H9 (cell line): Measurements from ENCODE around the gene COL8A1. TPM values are rescaled to one million over a fixed set of nuclear protein-coding genes. Genes with fewer than 3 reads are reported as not detected.

Experiments
- DNase-seq: peaks from one replicate; pipeline ENCODE4 v3.0.0-alpha.2; 2017
- H2AFZ ChIP-seq: one replicate; pipeline ENCODE4 v1.6.1; 2013; ENCODE audit warnings: mild to moderate bottlenecking, low read length, control low read depth, moderate library complexity
- H2AK5ac ChIP-seq: 2 replicates; pipeline ENCODE4 v1.6.1; 2013; ENCODE audit warnings: low read length, control low read depth, mixed read lengths; ENCODE audit not compliant: insufficient read length
- H2BK120ac ChIP-seq: one replicate; pipeline ENCODE4 v1.6.1; 2013; ENCODE audit warnings: low read depth, mild to moderate bottlenecking, low read length, control low read depth, inconsistent platforms; ENCODE audit not compliant: poor library complexity, severe bottlenecking
- H2BK12ac ChIP-seq: 2 replicates; pipeline ENCODE4 v1.6.1; 2013; ENCODE audit warnings: low read length, control low read depth, mixed read lengths, low read depth; ENCODE audit not compliant: insufficient read length
- H2BK15ac ChIP-seq: 2 replicates; pipeline ENCODE4 v1.6.1; 2013; ENCODE audit warnings: low read depth, low read length, control low read depth
- H2BK20ac ChIP-seq: one replicate; pipeline ENCODE4 v1.6.1; 2013; ENCODE audit warnings: low read depth, mild to moderate bottlenecking, low read length, control low read depth, inconsistent platforms; ENCODE audit not compliant: poor library complexity, severe bottlenecking
- H2BK5ac ChIP-seq: 2 replicates; pipeline ENCODE4 v1.6.1; 2013; ENCODE audit warnings: low read length, control low read depth, mixed read lengths; ENCODE audit not compliant: insufficient read length
- H3K14ac ChIP-seq: 2 replicates; pipeline ENCODE4 v1.6.1; 2013; ENCODE audit warnings: low read length, control low read depth; ENCODE audit not compliant: insufficient read depth
- H3K18ac ChIP-seq: 2 replicates; pipeline ENCODE4 v1.6.1; 2013; ENCODE audit warnings: low read depth, mild to moderate bottlenecking, mixed read lengths, low read length, control low read depth; ENCODE audit not compliant: insufficient read length
- H3K23ac ChIP-seq: 2 replicates; pipeline ENCODE4 v1.6.1; 2013; ENCODE audit warnings: low read length, control low read depth, mixed read lengths, low read depth; ENCODE audit not compliant: insufficient read length
- H3K23me2 ChIP-seq: 2 replicates; pipeline ENCODE4 v1.6.1; 2013; ENCODE audit warnings: low read depth, mild to moderate bottlenecking, mixed read lengths, low read length, control low read depth; ENCODE audit not compliant: insufficient read length, poor library complexity, severe bottlenecking
- H3K27ac ChIP-seq: 2 replicates; pipeline ENCODE4 v1.5.1; 2013; ENCODE audit warnings: low read length, control low read depth, mixed read lengths, low read depth; ENCODE audit not compliant: insufficient read length
- H3K27me3 ChIP-seq: 2 replicates; pipeline ENCODE4 v1.6.1; 2013; ENCODE audit warnings: low read length, control low read depth, inconsistent platforms; ENCODE audit not compliant: insufficient read depth
- H3K4ac ChIP-seq: 2 replicates; pipeline ENCODE4 v1.6.1; 2013; ENCODE audit warnings: low read depth, mild to moderate bottlenecking, control low read depth, inconsistent platforms, low read length, moderate library complexity
- H3K4me1 ChIP-seq: 2 replicates; pipeline ENCODE4 v1.6.1; 2013; ENCODE audit warnings: low read length, control low read depth, inconsistent platforms; ENCODE audit not compliant: insufficient read depth
- H3K4me2 ChIP-seq: 2 replicates; pipeline ENCODE4 v1.6.1; 2013; ENCODE audit warnings: low read length, control low read depth, mixed read lengths; ENCODE audit not compliant: insufficient read length, insufficient read depth
- H3K56ac ChIP-seq: 2 replicates; pipeline ENCODE4 v1.6.1; 2013; ENCODE audit warnings: low read depth, mild to moderate bottlenecking, mixed read lengths, low read length, control low read depth; ENCODE audit not compliant: insufficient read length
- H3K79me1 ChIP-seq: 2 replicates; pipeline ENCODE4 v1.6.1; 2013; ENCODE audit warnings: low read depth, mild to moderate bottlenecking, moderate library complexity, low read length, control low read depth, inconsistent platforms; ENCODE audit not compliant: insufficient read depth, poor library complexity, severe bottlenecking
- H3K79me2 ChIP-seq: 2 replicates; pipeline ENCODE4 v1.6.1; 2013; ENCODE audit warnings: low read length, control low read depth, inconsistent platforms; ENCODE audit not compliant: insufficient read depth
- H3K9ac ChIP-seq: 2 replicates; pipeline ENCODE4 v1.6.1; 2013; ENCODE audit warnings: low read length, control low read depth, mixed read lengths; ENCODE audit not compliant: insufficient read length; ENCODE audit errors: extremely low read depth
- H3K9me3 ChIP-seq: one replicate; pipeline ENCODE4 v1.6.1; 2013; ENCODE audit warnings: low read depth, low read length, inconsistent platforms; ENCODE audit not compliant: control insufficient read depth
- H3T11ph ChIP-seq: one replicate; pipeline ENCODE4 v1.6.1; 2013; ENCODE audit warnings: mild to moderate bottlenecking, low read length, control low read depth, inconsistent platforms
- H4K20me1 ChIP-seq: one replicate; pipeline ENCODE4 v1.6.1; 2013; ENCODE audit not compliant: control insufficient read depth, insufficient read length, insufficient read depth
- H4K5ac ChIP-seq: 2 replicates; pipeline ENCODE4 v1.6.1; 2013; ENCODE audit warnings: low read depth, mild to moderate bottlenecking, mixed read lengths, low read length, control low read depth; ENCODE audit not compliant: insufficient read length
- H4K8ac ChIP-seq: replicated peaks from 2 replicates; pipeline ENCODE4 v1.6.1; 2013; ENCODE audit warnings: low read length, control low read depth, mixed read lengths, low read depth; ENCODE audit not compliant: insufficient read length
- H4K91ac ChIP-seq: 2 replicates; pipeline ENCODE4 v1.6.1; 2013; ENCODE audit warnings: low read depth, mild to moderate bottlenecking, moderate library complexity, mixed read lengths, low read length, control low read depth; ENCODE audit not compliant: insufficient read length
- H3K27ac Mint-ChIP-seq, 3 experiments: 2 replicates in 2 of 3; 3 replicates in 1 of 3; pipeline ENCODE4 v1.8.0; 2020 to 2021; ENCODE audit warnings: mixed read lengths in 3 of 3, mild to moderate bottlenecking in 1 of 3, moderate library complexity in 1 of 3
- H3K27me3 Mint-ChIP-seq: 2 replicates; pipeline ENCODE4 v1.8.0; 2021; ENCODE audit warnings: low read depth, mild to moderate bottlenecking, moderate library complexity, mixed read lengths
- H3K36me3 Mint-ChIP-seq, 3 experiments: 2 replicates in 2 of 3; 3 replicates in 1 of 3; pipeline ENCODE4 v1.8.0; 2020 to 2021; ENCODE audit warnings: low read depth in 3 of 3, mixed read lengths in 3 of 3; ENCODE audit not compliant: insufficient read depth in 1 of 3
- H3K4me1 Mint-ChIP-seq, 2 experiments: 2 replicates each; pipeline ENCODE4 v1.8.0; 2020; ENCODE audit warnings: mixed read lengths in 2 of 2
- H3K4me3 Mint-ChIP-seq, 2 experiments: 2 replicates in 1 of 2; 3 replicates in 1 of 2; pipeline ENCODE4 v1.8.0; 2020 to 2021; ENCODE audit warnings: mild to moderate bottlenecking in 2 of 2, mixed read lengths in 2 of 2, moderate library complexity in 1 of 2
- H3K9me3 Mint-ChIP-seq, 2 experiments: 2 replicates in 1 of 2; 3 replicates in 1 of 2; pipeline ENCODE4 v1.8.0; 2020; ENCODE audit warnings: mild to moderate bottlenecking in 2 of 2, mixed read lengths in 2 of 2, moderate library complexity in 1 of 2
- CTCF ChIP-seq: fragments of 200-600 bp; sonication (generic); conservative IDR thresholded peaks from 3 replicates; pipeline ENCODE4 v1.8.0; 2021; ENCODE audit warnings: antibody characterized with exemption, mild to moderate bottlenecking
- WGBS: extraction: QIAGEN DNeasy Blood & Tissue Kit; methylation state at CpG from one replicate; pipeline ENCODE4 v1.1.7; 2013; ENCODE audit warnings: missing lambda C conversion rate, low lambda C conversion rate, mixed read lengths; ENCODE audit not compliant: insufficient read length; ENCODE audit errors: extremely low coverage; 5-methylcytosine and 5-hydroxymethylcytosine counted together
- total RNA-seq: library from RNA; stranded (reverse); gene quantifications from 2 replicates; pipeline ENCODE4 v1.2.1, GENCODE V29; 2021

Gene COL8A1
- total RNA-seq, 1 experiment from 2014 or later, result 0.17 TPM

GRCh38 chr3:99776516-99777209 lies 138.3 kb downstream of the COL8A1 start:
- H3K36me3 Mint-ChIP-seq, result no peaks in the 10 kb centered on the region
- no peak overlapping the region for H3K27ac Mint-ChIP-seq
- H3K23ac ChIP-seq, result no peak overlapping the region
- H3K79me1 ChIP-seq, result no peaks in the 10 kb centered on the region
- H4K5ac ChIP-seq, result no peak overlapping the region
- no peaks in the 10 kb centered on the region for H4K20me1 ChIP-seq
- no peaks in the 10 kb centered on the region for H3K23me2 ChIP-seq
- no CpG with 5 or more reads among the region's 5 CpGs for WGBS
- no peaks in the 10 kb centered on the region for H3K9me3 ChIP-seq
- H3K18ac ChIP-seq, result no peak overlapping the region
- H3K4me1 ChIP-seq, result no peaks in the 10 kb centered on the region; the same call in 1 of the 2 replicates
- H3K4me2 ChIP-seq, result no peak overlapping the region
- H3K56ac ChIP-seq, result no peak overlapping the region
- H3K4ac ChIP-seq, result no peak overlapping the region
- H3K79me2 ChIP-seq, result no peaks in the 10 kb centered on the region
- H4K91ac ChIP-seq, result no peak overlapping the region
- H2AK5ac ChIP-seq, result no peak overlapping the region
- no peaks in the 10 kb centered on the region for H3K9me3 Mint-ChIP-seq
- H3K4me3 Mint-ChIP-seq, result no peak overlapping the region
- H3K9ac ChIP-seq, result no peak overlapping the region
- no peak overlapping the region for H2BK120ac ChIP-seq
- DNase-seq, result no peak
- H3K14ac ChIP-seq, result no peak overlapping the region
- H3K4me1 Mint-ChIP-seq, result peaks cover 9 to 12% of the 10 kb centered on the region in 2 experiments; a peak in 3 of 4 replicates
- no peak for TF ChIP-seq CTCF
- H2BK5ac ChIP-seq, result no peak overlapping the region
- H2AFZ ChIP-seq, result no peak overlapping the region
- no peak overlapping the region for H2BK20ac ChIP-seq
- no peak overlapping the region for H2BK15ac ChIP-seq
- no peaks in the 10 kb centered on the region for H3K27me3 ChIP-seq
- no peak overlapping the region for H3K27ac ChIP-seq
- H3K27me3 Mint-ChIP-seq, result no peaks in the 10 kb centered on the region; the same call in 1 of the 2 replicates
- H2BK12ac ChIP-seq, result no peak overlapping the region
- no peak overlapping the region for H4K8ac ChIP-seq
- H3T11ph ChIP-seq, result no peak overlapping the region
